DOHH2 (cell line): ENCODE data around the gene RPL28.

Source experiments
- H3F3A ChIP-seq: fragments of 200-600 bp; sonication (generic), shearing (Covaris generic); 2 replicates; pipeline ENCODE4 v1.6.0; 2016; ENCODE audit warnings: antibody characterized with exemption, mild to moderate bottlenecking; ENCODE audit not compliant: control insufficient read depth, insufficient read depth
- H3K27ac ChIP-seq: fragments of 200-600 bp; sonication (generic); 2 replicates; pipeline ENCODE4 v1.5.1; 2014; ENCODE audit warnings: low read depth, mild to moderate bottlenecking, low read length, moderate library complexity
- H3K27me3 ChIP-seq: fragments of 200-600 bp; sonication (generic); 2 replicates; pipeline ENCODE4 v1.6.1; 2014; ENCODE audit warnings: mild to moderate bottlenecking, low read length, mixed read lengths; ENCODE audit not compliant: control insufficient read depth
- H3K36me3 ChIP-seq: fragments of 200-600 bp; sonication (generic); 2 replicates; pipeline ENCODE4 v1.6.1; 2014; ENCODE audit warnings: mild to moderate bottlenecking, low read length, moderate library complexity, mixed read lengths; ENCODE audit not compliant: control insufficient read depth
- H3K4me1 ChIP-seq: fragments of 200-600 bp; sonication (generic); 2 replicates; pipeline ENCODE4 v1.6.1; 2014; ENCODE audit warnings: mild to moderate bottlenecking, low read length, mixed read lengths; ENCODE audit not compliant: control insufficient read depth
- H3K4me2 ChIP-seq: fragments of 200-600 bp; sonication (generic); 2 replicates; pipeline ENCODE4 v1.6.0; 2014; ENCODE audit warnings: mild to moderate bottlenecking, low read length, moderate library complexity
- H3K4me3 ChIP-seq: fragments of 200-600 bp; sonication (generic); 2 replicates; pipeline ENCODE4 v1.5.1; 2014; ENCODE audit warnings: mild to moderate bottlenecking, low read length, mixed read lengths
- H3K79me2 ChIP-seq: fragments of 200-600 bp; sonication (generic); 2 replicates; pipeline ENCODE4 v1.6.1; 2014; ENCODE audit warnings: mild to moderate bottlenecking, low read length, mixed read lengths; ENCODE audit not compliant: control insufficient read depth
- H3K9me2 ChIP-seq: fragments of 200-600 bp; sonication (generic); replicated peaks from 2 replicates; pipeline ENCODE4 v1.6.1; 2014; ENCODE audit warnings: mild to moderate bottlenecking, low read length, mixed read lengths; ENCODE audit not compliant: control insufficient read depth
- H3K9me3 ChIP-seq: fragments of 200-600 bp; sonication (generic); 2 replicates; pipeline ENCODE4 v1.6.1; 2014; ENCODE audit warnings: antibody characterized with exemption, low read length, mixed read lengths; ENCODE audit not compliant: control insufficient read depth, insufficient read depth
- H4K20me1 ChIP-seq: fragments of 200-600 bp; sonication (generic); 2 replicates; pipeline ENCODE4 v1.6.0; 2014; ENCODE audit warnings: low read depth, mild to moderate bottlenecking, antibody characterized with exemption, low read length, moderate library complexity; ENCODE audit not compliant: control insufficient read depth, insufficient read depth
- CTCF ChIP-seq: fragments of 200-600 bp; sonication (generic); IDR thresholded peaks from one replicate; pipeline ENCODE4 v1.5.1; 2014; ENCODE audit warnings: antibody characterized with exemption, mild to moderate bottlenecking, low read depth, low read length; ENCODE audit not compliant: poor library complexity, severe bottlenecking
- EZH2phosphoT487 ChIP-seq: fragments of 200-600 bp; sonication (generic); IDR thresholded peaks from 2 replicates; pipeline ENCODE4 v1.6.1; 2017; ENCODE audit warnings: borderline replicate concordance, mild to moderate bottlenecking, antibody characterized with exemption, low read length, moderate library complexity, mixed read lengths

The RPL28 gene

GRCh38 chr19:55432241-55432959 is 46.7 kb downstream of the RPL28 start:
- no peak overlapping the region for H3K27ac ChIP-seq
- H3F3A ChIP-seq: no peaks in the 10 kb centered on the region
- no peaks in the 10 kb centered on the region for H3K9me2 ChIP-seq
- H3K4me2 ChIP-seq: no peak overlapping the region
- H3K27me3 ChIP-seq: no peaks in the 10 kb centered on the region
- no peaks in the 10 kb centered on the region for H3K9me3 ChIP-seq
- H3K4me3 ChIP-seq: no peak overlapping the region
- H3K4me1 ChIP-seq: no peaks in the 10 kb centered on the region
- TF ChIP-seq EZH2phosphoT487 (no peak), CTCF (no peak)
- H3K79me2 ChIP-seq: no peaks in the 10 kb centered on the region
- no peaks in the 10 kb centered on the region for H3K36me3 ChIP-seq
- H4K20me1 ChIP-seq: no peaks in the 10 kb centered on the region

- Histone ChIP-seq H3K4me3 (no peak overlapping the region), H3K9me3 (no peaks in the 10 kb centered on the region), H3K9me2 (no peaks in the 10 kb centered on the region), H3F3A (no peaks in the 10 kb centered on the region), H3K4me1 (no peaks in the 10 kb centered on the region), H3K4me2 (no peak overlapping the region), H3K79me2 (no peaks in the 10 kb centered on the region), H4K20me1 (no peaks in the 10 kb centered on the region), H3K27ac (no peak overlapping the region), H3K36me3 (no peaks in the 10 kb centered on the region), H3K27me3 (no peaks in the 10 kb centered on the region)
- TF ChIP-seq CTCF: no peak
- TF ChIP-seq EZH2phosphoT487: no peak
These were observed 47.6 kb downstream of the RPL28 start for GRCh38 chr19:55433292-55433691.

GRCh38 chr19:55434356-55434919 is 48.7 kb downstream of the RPL28 start:
- Histone ChIP-seq H3K27me3 (no peaks in the 10 kb centered on the region), H4K20me1 (no peaks in the 10 kb centered on the region), H3K36me3 (no peaks in the 10 kb centered on the region), H3K27ac (no peak overlapping the region), H3K4me3 (no peak overlapping the region), H3K4me1 (no peaks in the 10 kb centered on the region), H3K4me2 (no peak overlapping the region), H3K9me3 (no peaks in the 10 kb centered on the region), H3K9me2 (no peaks in the 10 kb centered on the region), H3F3A (no peaks in the 10 kb centered on the region), H3K79me2 (no peaks in the 10 kb centered on the region)
- TF ChIP-seq CTCF (no peak), EZH2phosphoT487 (no peak)
